HL-60 (cell line): ENCODE data around the gene SHISA4.

Experiments used
- DNase-seq, 2 experiments: peaks; one replicate each; pipeline ENCODE4 v3.0.0-alpha.2; 2010 to 2020; ENCODE audit warnings: low read depth in 1 of 2, low spot score in 1 of 2
- H3K27ac ChIP-seq: fragments of 250-450 bp; sonication (Bioruptor Pico); replicated peaks from 2 replicates; pipeline ENCODE4 v1.5.1; 2020; ENCODE audit warnings: mild to moderate bottlenecking, moderate library complexity
- H3K27me3 ChIP-seq: fragments of 250-450 bp; sonication (Bioruptor Pico); 2 replicates; pipeline ENCODE4 v1.5.1; 2021; ENCODE audit warnings: mild to moderate bottlenecking, moderate library complexity; ENCODE audit not compliant: insufficient read depth, poor library complexity, severe bottlenecking
- H3K4me3 ChIP-seq: replicated peaks from 2 replicates; pipeline ENCODE4 v1.5.1; 2011; ENCODE audit warnings: mild to moderate bottlenecking, control low read depth, low read length; ENCODE audit not compliant: insufficient read depth
- CTCF ChIP-seq: IDR thresholded peaks from one replicate; pipeline ENCODE4 v1.5.1; 2011; ENCODE audit warnings: low read length, control low read depth, inconsistent platforms; ENCODE audit not compliant: insufficient read depth
- GABPA ChIP-seq: IDR thresholded peaks from 2 replicates; pipeline ENCODE4 v1.6.1; 2012; ENCODE audit warnings: low read depth
- POLR2AphosphoS5 ChIP-seq: IDR thresholded peaks from 2 replicates; pipeline ENCODE4 v1.6.1; 2012; ENCODE audit warnings: low read depth
- REST ChIP-seq: IDR thresholded peaks from 2 replicates; pipeline ENCODE4 v1.6.1; 2012; ENCODE audit warnings: low read depth; ENCODE audit not compliant: insufficient replicate concordance
- SPI1 ChIP-seq: IDR thresholded peaks from 2 replicates; pipeline ENCODE4 v1.6.1; 2012; ENCODE audit warnings: low read depth, mild to moderate bottlenecking, borderline replicate concordance

SHISA4 gene

GRCh38 chr1:201904579-201904978, 15.9 kb downstream of the SHISA4 start:
- Histone ChIP-seq H3K4me3 (no peak overlapping the region), H3K27ac (no peak overlapping the region), H3K27me3 (no peaks in the 10 kb centered on the region)
- DNase-seq = no peak
- TF ChIP-seq SPI1 (no peak), CTCF (no peak), POLR2AphosphoS5 (no peak), REST (no peak), GABPA (no peak)

- no peak overlapping the region for H3K27ac ChIP-seq
- no peak for TF ChIP-seq CTCF
- H3K27me3 ChIP-seq = no peaks in the 10 kb centered on the region
- DNase-seq = no peak
- no peak overlapping the region for H3K4me3 ChIP-seq
Observed at GRCh38 chr1:201905234-201905890, 16.7 kb downstream of the SHISA4 start.

- no peak for DNase-seq
- Histone ChIP-seq H3K27ac (no peak overlapping the region), H3K27me3 (no peaks in the 10 kb centered on the region), H3K4me3 (no peak overlapping the region)
- TF ChIP-seq REST = no peak
- no peak for TF ChIP-seq POLR2AphosphoS5
- no peak for TF ChIP-seq CTCF
- no peak for TF ChIP-seq SPI1
- TF ChIP-seq GABPA = no peak
Observed at GRCh38 chr1:201906336-201906735, 17.6 kb downstream of the SHISA4 start.

GRCh38 chr1:201907621-201908020, 18.9 kb downstream of the SHISA4 start:
- Histone ChIP-seq H3K4me3 (no peak overlapping the region), H3K27ac (no peak overlapping the region), H3K27me3 (no peaks in the 10 kb centered on the region)
- DNase-seq = no peak
- TF ChIP-seq GABPA (no peak), CTCF (no peak), POLR2AphosphoS5 (no peak), REST (no peak)
